ENCODE data around the gene TRPV5. TPM values are rescaled to one million over a fixed set of nuclear protein-coding genes. Genes with fewer than 3 reads are reported as not detected.

The TRPV5 gene
- total and polyA plus RNA-seq, 2 experiments from 2014 or later = not detected

- no peaks in the 10 kb centered on the region for H3K79me2 ChIP-seq
- no peaks in the 10 kb centered on the region for H3K9me2 ChIP-seq (replicated peaks; ENCODE audit: insufficient read depth)
- WGBS (ENCODE audit: low lambda C conversion rate, missing lambda C conversion rate) = 95% methylated on average over 6 of the region's 6 CpGs
Measured at GRCh38 chr7:142874837-142875236, 58.7 kb downstream of the TRPV5 start.

GRCh38 chr7:142874409-142874808 lies 59.1 kb downstream of the TRPV5 start:
- Histone ChIP-seq H3K36me3 (replicated peaks; ENCODE audit: insufficient read depth, low read depth) (no peaks in the 10 kb centered on the region), H3K4me3 (no peak overlapping the region), H3K4me1 (ENCODE audit: insufficient read depth) (no peaks in the 10 kb centered on the region), H4K20me1 (ENCODE audit: insufficient read depth, poor library complexity, severe bottlenecking) (no peaks in the 10 kb centered on the region), H3K4me2 (no peak overlapping the region), H3K9me2 (replicated peaks; ENCODE audit: insufficient read depth) (no peaks in the 10 kb centered on the region), H3K9me3 (ENCODE audit: low read depth) (no peaks in the 10 kb centered on the region), H3K79me2 (no peaks in the 10 kb centered on the region), H3K27me3 (no peaks in the 10 kb centered on the region), H2AFZ (no peak overlapping the region), H3K27ac (no peak overlapping the region)
- no peak for TF ChIP-seq CTCF (IDR thresholded peaks at IDR 0.05; ENCODE audit: poor library complexity)
- TF ChIP-seq EZH2phosphoT487 (IDR thresholded peaks at IDR 0.05; ENCODE audit: low read depth, severe bottlenecking, unreplicated experiment) = no peak
- no peak for TF ChIP-seq EZH2 (IDR thresholded peaks at IDR 0.05; ENCODE audit: borderline replicate concordance)
- 91% methylated on average over 7 of the region's 7 CpGs for WGBS (ENCODE audit: low lambda C conversion rate, missing lambda C conversion rate)
- DNase-seq (ENCODE audit: low spot score) = no peak

More at GRCh38 chr7:142874837-142875236, 58.7 kb downstream of the TRPV5 start:
- DNase-seq (ENCODE audit: low spot score) = no peak
- H2AFZ ChIP-seq = no peak overlapping the region
- no peaks in the 10 kb centered on the region for H3K36me3 ChIP-seq (replicated peaks; ENCODE audit: insufficient read depth, low read depth)
- no peaks in the 10 kb centered on the region for H3K9me3 ChIP-seq (ENCODE audit: low read depth)
- H3K4me2 ChIP-seq = no peak overlapping the region
- H3K4me1 ChIP-seq (ENCODE audit: insufficient read depth) = no peaks in the 10 kb centered on the region
- no peak for TF ChIP-seq CTCF (IDR thresholded peaks at IDR 0.05; ENCODE audit: poor library complexity)
- TF ChIP-seq EZH2 (IDR thresholded peaks at IDR 0.05; ENCODE audit: borderline replicate concordance) = no peak
- TF ChIP-seq EZH2phosphoT487 (IDR thresholded peaks at IDR 0.05; ENCODE audit: low read depth, severe bottlenecking, unreplicated experiment) = no peak
- H3K27me3 ChIP-seq = peaks cover 3% of the 10 kb centered on the region
- H3K4me3 ChIP-seq = no peak overlapping the region
- H3K27ac ChIP-seq = no peak overlapping the region
- no peaks in the 10 kb centered on the region for H4K20me1 ChIP-seq (ENCODE audit: insufficient read depth, poor library complexity, severe bottlenecking)

GRCh38 chr7:142873871-142874270 lies 59.7 kb downstream of the TRPV5 start:
- Histone ChIP-seq H2AFZ (no peak overlapping the region), H3K9me3 (ENCODE audit: low read depth) (no peaks in the 10 kb centered on the region), H4K20me1 (ENCODE audit: insufficient read depth, poor library complexity, severe bottlenecking) (no peaks in the 10 kb centered on the region), H3K27me3 (no peaks in the 10 kb centered on the region), H3K4me3 (no peak overlapping the region), H3K4me2 (no peak overlapping the region), H3K27ac (no peak overlapping the region), H3K79me2 (no peaks in the 10 kb centered on the region), H3K36me3 (replicated peaks; ENCODE audit: insufficient read depth, low read depth) (no peaks in the 10 kb centered on the region), H3K9me2 (replicated peaks; ENCODE audit: insufficient read depth) (no peaks in the 10 kb centered on the region), H3K4me1 (ENCODE audit: insufficient read depth) (no peaks in the 10 kb centered on the region)
- TF ChIP-seq EZH2phosphoT487 (IDR thresholded peaks at IDR 0.05; ENCODE audit: low read depth, severe bottlenecking, unreplicated experiment) (no peak), EZH2 (IDR thresholded peaks at IDR 0.05; ENCODE audit: borderline replicate concordance) (no peak), CTCF (IDR thresholded peaks at IDR 0.05; ENCODE audit: poor library complexity) (no peak)
- 95% methylated on average over 5 of the region's 5 CpGs for WGBS (ENCODE audit: low lambda C conversion rate, missing lambda C conversion rate)
- DNase-seq (ENCODE audit: low spot score) = no peak

Data from hepatocyte (in vitro differentiated cells).